Endothelial cell of umbilical vein (primary cell): ENCODE measurements around the gene ADGRG1. TPM values are rescaled to one million over a fixed set of nuclear protein-coding genes. Genes with fewer than 3 reads are reported as not detected.

Experiments
- BruUV-seq: library from RNA; stranded (reverse); fragments of 400-500 nt; replicated peaks from 2 replicates; lab custom pipeline; 2021; lab: Mats Ljungman, UMichigan
- CTCF ChIA-PET: fragments of 300-600, 350-600 bp; sonication (Branson Sonifier 250); formaldehyde crosslinking; loops from one replicate; lab custom pipeline; 2021; ENCODE audit warnings: antibody characterized with exemption, inconsistent platforms; lab: Charles Lee
- POLR2A ChIA-PET: fragments of 300-600, 350-600 bp; sonication (Branson Sonifier 250); formaldehyde crosslinking; loops from one replicate; lab custom pipeline; 2021; ENCODE audit warnings: antibody characterized with exemption, inconsistent platforms; lab: Charles Lee
- DNase-seq: peaks from one replicate; pipeline ENCODE4 v3.0.0-alpha.2; 2011; ENCODE audit warnings: low read depth, low spot score
- FAIRE-seq: peaks from 2 replicates; lab custom pipeline; 2011; peaks lifted over from hg19 to GRCh38; lab: Jason Lieb, UNC
- H2AFZ ChIP-seq: 2 replicates; pipeline ENCODE4 v1.6.0; 2012; ENCODE audit warnings: low read depth, low read length, control low read depth, inconsistent platforms
- H3K27ac ChIP-seq: 2 replicates; pipeline ENCODE4 v1.5.1; 2011; ENCODE audit warnings: low read depth, mild to moderate bottlenecking, control low read depth, low read length, moderate library complexity; ENCODE audit not compliant: insufficient read depth
- H3K27me3 ChIP-seq, 2 experiments: 2 replicates each; pipeline versions ENCODE4 v1.6.0 to v1.6.1; 2011; ENCODE audit warnings: low read length in 2 of 2, mixed read lengths in 1 of 2; ENCODE audit not compliant: control insufficient read depth in 2 of 2, insufficient read depth in 2 of 2
- H3K36me3 ChIP-seq, 2 experiments: 2 replicates in 1 of 2; 3 replicates in 1 of 2; pipeline ENCODE4 v1.5.1; 2011; ENCODE audit warnings: low read length in 2 of 2, mild to moderate bottlenecking in 1 of 2, moderate library complexity in 1 of 2; ENCODE audit not compliant: control insufficient read depth in 2 of 2, insufficient read depth in 2 of 2; ENCODE audit errors: extremely low read depth in 1 of 2
- H3K4me1 ChIP-seq: 3 replicates; pipeline ENCODE4 v1.5.1; 2011; ENCODE audit warnings: mild to moderate bottlenecking, low read length; ENCODE audit not compliant: control insufficient read depth, insufficient read depth; ENCODE audit errors: extremely low read depth
- H3K4me2 ChIP-seq: 2 replicates; pipeline ENCODE4 v1.6.1; 2011; ENCODE audit warnings: low read length, control low read depth, mixed read lengths; ENCODE audit not compliant: insufficient read depth
- H3K4me3 ChIP-seq, 3 experiments: fragments of 200-600 bp in 1 of 3; sonication (generic), shearing (Covaris generic) in 1 of 3; replicated peaks in 1 of 3; 2 replicates each; pipeline ENCODE4 v1.5.1; 2011 to 2016; ENCODE audit warnings: control low read depth in 3 of 3, low read length in 3 of 3, mild to moderate bottlenecking in 2 of 3, inconsistent platforms in 1 of 3, low read depth in 1 of 3, moderate library complexity in 1 of 3; ENCODE audit not compliant: insufficient read depth in 1 of 3
- H3K79me2 ChIP-seq: 2 replicates; pipeline ENCODE4 v1.6.0; 2012; ENCODE audit warnings: low read length, inconsistent platforms; ENCODE audit not compliant: control insufficient read depth, insufficient read depth
- H3K9ac ChIP-seq: replicated peaks from 2 replicates; pipeline ENCODE3; 2011; ENCODE audit warnings: low read length, control low read depth; ENCODE audit not compliant: insufficient read depth; ENCODE audit errors: extremely low read depth
- H3K9me1 ChIP-seq: replicated peaks from 3 replicates; pipeline ENCODE4 v1.6.0; 2011; ENCODE audit warnings: mild to moderate bottlenecking, low read length; ENCODE audit not compliant: control insufficient read depth, insufficient read depth; ENCODE audit errors: extremely low read depth
- H3K9me3 ChIP-seq: replicated peaks from 2 replicates; pipeline ENCODE4 v1.5.1; 2012; ENCODE audit warnings: low read length, inconsistent platforms; ENCODE audit not compliant: control insufficient read depth, insufficient read depth
- H4K20me1 ChIP-seq: replicated peaks from 2 replicates; pipeline ENCODE3; 2011; ENCODE audit warnings: mild to moderate bottlenecking, low read length; ENCODE audit not compliant: control insufficient read depth, insufficient read depth; ENCODE audit errors: extremely low read depth
- FOS ChIP-seq: IDR thresholded peaks from 2 replicates; pipeline ENCODE4 v1.6.1; 2011; ENCODE audit warnings: mild to moderate bottlenecking, low read length, moderate library complexity, borderline replicate concordance; ENCODE audit not compliant: insufficient read depth
- JUN ChIP-seq: IDR thresholded peaks from 2 replicates; pipeline ENCODE4 v1.6.1; 2011; ENCODE audit warnings: borderline replicate concordance, low read depth; ENCODE audit not compliant: insufficient read length, insufficient read depth
- POLR2A ChIP-seq: IDR thresholded peaks from 2 replicates; pipeline ENCODE4 v1.6.1; 2012; ENCODE audit warnings: low read depth, mild to moderate bottlenecking, control low read depth, low read length
- dilution Hi-C: fragments of 300-500 bp; cut with MboI; formaldehyde crosslinking; loops from one replicate; pipeline ENCODE4 v1.15.0; 2019; ENCODE audit warnings: low sequenced_read_pairs; ENCODE audit not compliant: extremely low pct_ligation_motif_present
- intact Hi-C: fragments of 100-400 bp; cut with micrococcal nuclease; formaldehyde crosslinking; loops from one replicate; pipeline ENCODE4 v1.10.0; 2022
- polyA plus RNA-seq, 4 experiments: library from polyadenylated mRNA; depleted of rRNA in 3 of 4; stranded (reverse) in 3 of 4; unstranded in 1 of 4; fragments of >200 nt; gene quantifications; 2 replicates each; pipeline versions ENCODE4 v1.2.1 to v1.2.3, GENCODE V29; 2011 to 2012; ENCODE audit warnings: missing spikeins in 1 of 4
- total RNA-seq: library from RNA; stranded (reverse); gene quantifications from 2 replicates; pipeline ENCODE4 v1.2.3, GENCODE V29; 2021
- TF ChIP-seq, protein P1 (sequence below): IDR thresholded peaks from 2 replicates; pipeline ENCODE4 v1.6.1; 2011; ENCODE audit not compliant: insufficient read depth, insufficient read length

The ADGRG1 gene
- total and polyA plus RNA-seq, 2 donors (not counting 3 experiments of a cell fraction or from before 2014, with no cell fraction given), result 45.6 to 92.5 TPM

DNA sequence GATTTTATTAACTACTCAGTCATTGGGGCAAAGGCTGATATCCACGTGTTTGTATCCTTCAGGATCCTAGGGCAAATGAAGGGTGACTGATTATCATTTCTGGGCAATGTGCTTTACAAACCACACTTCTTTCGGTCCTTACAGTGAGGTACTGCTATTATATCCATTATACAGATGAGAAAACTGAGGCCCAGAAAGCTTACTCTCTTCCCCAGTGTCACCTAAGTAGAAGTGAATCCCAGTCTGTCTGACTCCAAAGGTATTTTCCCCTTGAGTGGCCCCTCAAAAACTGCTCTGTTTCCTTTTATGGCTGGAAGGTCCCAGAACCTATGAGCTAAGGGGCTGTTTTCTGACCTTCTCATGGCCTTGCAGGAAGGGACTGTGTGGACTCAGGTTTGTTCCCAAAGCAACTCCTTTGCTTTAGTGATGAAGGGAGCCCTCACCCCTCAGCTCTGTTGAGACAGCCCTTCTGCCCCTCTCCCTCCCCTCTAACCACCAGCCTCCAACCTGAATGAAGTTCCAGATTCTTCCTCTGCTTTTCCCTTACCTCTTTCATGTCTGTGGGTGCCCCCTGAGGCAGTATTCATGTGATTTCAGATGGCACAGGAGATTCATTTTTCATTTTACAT, 27.4 kb upstream of the ADGRG1 start:
- no peak overlapping the region for H3K9ac ChIP-seq
- POLR2A ChIA-PET, result no interaction called here
- no peaks in the 10 kb centered on the region for H3K36me3 ChIP-seq
- H2AFZ ChIP-seq, result no peak overlapping the region
- DNase-seq (no peak), FAIRE-seq (no peak)
- no peaks in the 10 kb centered on the region for H4K20me1 ChIP-seq
- no peak overlapping the region for H3K4me3 ChIP-seq
- no peaks in the 10 kb centered on the region for H3K4me1 ChIP-seq
- TF ChIP-seq JUN (no peak), POLR2A (no peak), FOS (no peak)
- TF ChIP-seq, protein P1, sequence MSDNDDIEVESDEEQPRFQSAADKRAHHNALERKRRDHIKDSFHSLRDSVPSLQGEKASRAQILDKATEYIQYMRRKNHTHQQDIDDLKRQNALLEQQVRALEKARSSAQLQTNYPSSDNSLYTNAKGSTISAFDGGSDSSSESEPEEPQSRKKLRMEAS, result no peak
- intact Hi-C loops, result loop anchor here (1.0 to 2.0 kb wide), 2 partner anchors 48 to 120 kb away; no protein-coding TSS in a partner anchor
- H3K4me2 ChIP-seq, result no peak overlapping the region
- CTCF ChIA-PET, result interaction anchor here (0.6 to 5.2 kb wide), 18 partner anchors 9 to 135 kb away, joined by 3 to 89 read pairs (median 5); partner anchors contain the start of genes ADGRG1 and KATNB1
- no peak overlapping the region for H3K27ac ChIP-seq
- BruUV-seq, result no TSS peak
- no peaks in the 10 kb centered on the region for H3K9me1 ChIP-seq
- H3K27me3 ChIP-seq, result no peaks in the 10 kb centered on the region
- no peaks in the 10 kb centered on the region for H3K79me2 ChIP-seq
- no peaks in the 10 kb centered on the region for H3K9me3 ChIP-seq
- dilution Hi-C loops, result no loop called here

DNA sequence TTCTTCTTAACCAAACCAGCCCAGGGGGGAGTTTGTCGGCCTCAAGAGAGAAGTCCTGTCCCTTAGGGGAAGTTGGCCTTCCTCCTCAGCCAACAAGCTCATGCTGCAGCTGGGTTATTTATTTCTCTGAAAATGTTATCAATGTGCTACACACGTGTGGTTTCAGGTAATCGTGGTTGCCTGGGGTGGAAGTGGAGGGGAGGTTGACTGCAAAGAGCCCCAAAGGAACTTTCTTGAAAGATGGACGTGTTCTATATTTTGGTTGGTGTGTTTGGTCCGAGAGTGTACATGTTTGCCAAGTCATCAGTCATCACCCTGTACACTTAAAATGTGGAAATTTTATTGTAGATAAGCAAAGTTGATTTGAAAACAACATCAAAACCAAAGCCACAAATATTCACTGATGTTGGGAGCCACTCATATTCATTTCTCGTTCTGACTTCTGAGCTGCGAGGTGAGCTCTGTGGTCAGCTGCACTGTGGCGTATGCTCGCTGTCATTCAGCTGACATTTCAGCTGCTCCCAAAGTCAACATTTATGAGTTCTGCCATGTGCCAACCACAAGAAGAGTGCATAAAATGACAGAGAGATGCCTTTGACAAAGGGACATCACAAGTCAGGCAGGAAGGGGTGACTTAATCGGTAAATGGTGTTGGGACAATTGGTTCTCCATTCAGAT, 26.5 kb upstream of the ADGRG1 start:
- ChIA-PET POLR2A (no interaction called here), CTCF (interaction anchor here (1.0 to 5.2 kb wide), 4 partner anchors 8 to 52 kb away, joined by 3 to 89 read pairs (median 26); no protein-coding TSS in a partner anchor)
- H3K9me3 ChIP-seq, result no peaks in the 10 kb centered on the region
- TF ChIP-seq, protein P1, result no peak
- no peak for TF ChIP-seq FOS
- DNase-seq (no peak), FAIRE-seq (no peak)
- intact Hi-C loops, result loop anchor here (2.0 kb wide), 1 partner anchor 119 kb away; no protein-coding TSS in a partner anchor
- H3K27me3 ChIP-seq, result no peaks in the 10 kb centered on the region
- BruUV-seq, result no TSS peak
- H3K4me1 ChIP-seq, result no peaks in the 10 kb centered on the region
- no peak overlapping the region for H3K4me2 ChIP-seq
- dilution Hi-C loops, result no loop called here
- H3K79me2 ChIP-seq, result no peaks in the 10 kb centered on the region
- H3K4me3 ChIP-seq, result no peak overlapping the region
- H4K20me1 ChIP-seq, result no peaks in the 10 kb centered on the region
- H3K27ac ChIP-seq, result no peak overlapping the region
- H3K36me3 ChIP-seq, result no peaks in the 10 kb centered on the region
- no peak overlapping the region for H2AFZ ChIP-seq
- no peaks in the 10 kb centered on the region for H3K9me1 ChIP-seq
- no peak overlapping the region for H3K9ac ChIP-seq
